AG09319 (cell line): Measurements from ENCODE around the gene GSTM1.
"Not testable (repeated sequence)": the region's sequence is repeated elsewhere in the genome, so short reads cannot be mapped to it uniquely, and the experiment has no call there.

Experiments used
- DNase-seq: peaks from one replicate; pipeline ENCODE4 v3.0.0-alpha.2; 2010; ENCODE audit warnings: low read depth; ENCODE audit errors: extremely low read depth
- CTCF ChIP-seq: IDR thresholded peaks from 2 replicates; pipeline ENCODE4 v1.5.1; 2011; ENCODE audit warnings: low read depth, mild to moderate bottlenecking, inconsistent platforms, low read length, moderate library complexity

GSTM1 gene

GRCh38 chr1:109661391-109661790, 26.2 kb upstream of the GSTM1 start:
- no peak for DNase-seq
- TF ChIP-seq CTCF = no peak

- no peak for TF ChIP-seq CTCF
- no peak for DNase-seq
Measured at GRCh38 chr1:109664671-109665070, 22.9 kb upstream of the GSTM1 start.

GRCh38 chr1:109667452-109668122, 20.0 kb upstream of the GSTM1 start, which contains the start of gene GSTM2:
TSS of gene GSTM2 (plus strand) at chr1:109668057. CDS start at chr1:109668116, 59 bp downstream.
- peak; percentile 52 for DNase-seq
- TF ChIP-seq CTCF = no peak

GRCh38 chr1:109668123-109668775, 19.4 kb upstream of the GSTM1 start:
- DNase-seq = no peak

GRCh38 chr1:109669246-109669948, 18.2 kb upstream of the GSTM1 start:
- no peak for DNase-seq
- no peak for TF ChIP-seq CTCF

More at GRCh38 chr1:109668123-109668775, 19.4 kb upstream of the GSTM1 start:
- no peak for TF ChIP-seq CTCF

- not testable (repeated sequence) for DNase-seq
Measured at GRCh38 chr1:109669949-109670302, 17.7 kb upstream of the GSTM1 start.

- no peak for TF ChIP-seq CTCF
- no peak for DNase-seq
Measured at GRCh38 chr1:109671067-109671466, 16.6 kb upstream of the GSTM1 start.

- DNase-seq = not testable (repeated sequence)
Measured at GRCh38 chr1:109673861-109674260, 13.8 kb upstream of the GSTM1 start.

- not testable (repeated sequence) for DNase-seq
Measured at GRCh38 chr1:109676683-109677381, 10.8 kb upstream of the GSTM1 start.
